Thyroid gland (tissue), 4 donors: ENCODE measurements around the gene ARID5A. TPM values are rescaled to one million over a fixed set of nuclear protein-coding genes. Genes with fewer than 3 reads are reported as not detected.

Source experiments
- DNase-seq, 2 donors: peaks; one replicate each; pipeline ENCODE4 v3.0.0-alpha.2; 2019
- H3K27ac ChIP-seq, 3 donors: fragments of 200-600 bp; sonication (generic); 1 replicate in 2 of 3; 2 replicates in 1 of 3; pipeline ENCODE4 v1.5.1; 2016 to 2019; ENCODE audit warnings: mild to moderate bottlenecking in 1 of 3, moderate library complexity in 1 of 3
- H3K27me3 ChIP-seq: fragments of 200-600 bp; sonication (generic); one replicate; pipeline ENCODE4 v1.5.1; 2019
- H3K36me3 ChIP-seq, 2 donors: fragments of 200-600 bp; sonication (generic); one replicate each; pipeline ENCODE4 v1.5.1; 2016 to 2019
- H3K4me1 ChIP-seq, 2 donors: fragments of 200-600 bp; sonication (generic); one replicate each; pipeline ENCODE4 v1.5.1; 2017 to 2019
- H3K4me3 ChIP-seq, 3 donors: fragments of 200-600 bp; sonication (generic); replicated peaks in 1 of 3; 1 replicate in 2 of 3; 2 replicates in 1 of 3; pipeline ENCODE4 v1.5.1; 2016; ENCODE audit warnings: mild to moderate bottlenecking in 1 of 3
- H3K9me3 ChIP-seq: fragments of 200-600 bp; sonication (generic); one replicate; pipeline ENCODE4 v1.5.1; 2017
- POLR2A ChIP-seq, 2 donors: fragments of 450-650 bp; IDR thresholded peaks; one replicate each; pipeline ENCODE4 v1.6.1; 2017; ENCODE audit warnings: antibody characterized with exemption in 2 of 2, mild to moderate bottlenecking in 2 of 2, moderate library complexity in 1 of 2
- WGBS, 2 donors: methylation state at CpG; one replicate each; pipeline ENCODE4 v1.1.5; 2017; 5-methylcytosine and 5-hydroxymethylcytosine counted together
- intact Hi-C: fragments of 100-400 bp; cut with DNase I; formaldehyde crosslinking; loops from one replicate; pipeline ENCODE4 v1.15.1; 2023
- total RNA-seq, 4 donors: library from RNA; depleted of rRNA; stranded (reverse); fragments of >200 nt; gene quantifications; one replicate each; pipeline ENCODE4 v1.2.3, GENCODE V29; 2016
- TF ChIP-seq, protein P1 (sequence below), 6 experiments: fragments of 200-600 bp in 3 of 6; fragments of 450-650 bp in 3 of 6; sonication (generic) in 3 of 6; IDR thresholded peaks; one replicate each; pipeline ENCODE4 v1.5.1; 2016 to 2019; ENCODE audit warnings: antibody characterized with exemption in 6 of 6, mild to moderate bottlenecking in 2 of 6, inconsistent platforms in 1 of 6, moderate library complexity in 1 of 6

The ARID5A gene
- total RNA-seq, 4 donors from 2014 or later = 9.2 to 29.3 (median 20.0) TPM

DNA sequence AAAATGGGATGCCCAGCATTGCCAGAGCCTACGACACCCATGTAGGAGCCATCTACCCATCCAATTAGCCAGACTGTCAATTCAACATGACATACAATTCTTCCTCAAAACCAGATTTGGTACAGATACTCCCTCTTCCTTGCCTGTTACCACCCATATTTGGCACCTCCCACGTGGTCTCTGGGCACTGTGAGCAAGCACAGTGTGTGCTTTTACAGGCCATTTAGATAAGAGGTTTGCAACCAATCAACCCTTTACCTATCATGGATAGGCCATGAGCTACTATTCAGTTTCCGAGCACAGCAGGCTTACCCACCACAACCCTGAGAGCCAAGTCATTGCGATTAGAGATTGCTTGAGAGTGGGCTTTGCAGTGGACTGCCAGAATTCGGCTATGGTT is 40.9 kb downstream of the ARID5A start:
- 71 to 87% methylated on average over 5 of the region's 5 CpGs for WGBS, 2 donors
- Histone ChIP-seq H3K27me3 (no peaks in the 10 kb centered on the region), H3K4me1 (no peaks in the 10 kb centered on the region), H3K27ac (no peak overlapping the region), H3K4me3 (no peak overlapping the region), H3K36me3 (no peaks in the 10 kb centered on the region), H3K9me3 (no peaks in the 10 kb centered on the region)
- no peak for DNase-seq
- intact Hi-C loops = no loop called here
- TF ChIP-seq, protein P1, sequence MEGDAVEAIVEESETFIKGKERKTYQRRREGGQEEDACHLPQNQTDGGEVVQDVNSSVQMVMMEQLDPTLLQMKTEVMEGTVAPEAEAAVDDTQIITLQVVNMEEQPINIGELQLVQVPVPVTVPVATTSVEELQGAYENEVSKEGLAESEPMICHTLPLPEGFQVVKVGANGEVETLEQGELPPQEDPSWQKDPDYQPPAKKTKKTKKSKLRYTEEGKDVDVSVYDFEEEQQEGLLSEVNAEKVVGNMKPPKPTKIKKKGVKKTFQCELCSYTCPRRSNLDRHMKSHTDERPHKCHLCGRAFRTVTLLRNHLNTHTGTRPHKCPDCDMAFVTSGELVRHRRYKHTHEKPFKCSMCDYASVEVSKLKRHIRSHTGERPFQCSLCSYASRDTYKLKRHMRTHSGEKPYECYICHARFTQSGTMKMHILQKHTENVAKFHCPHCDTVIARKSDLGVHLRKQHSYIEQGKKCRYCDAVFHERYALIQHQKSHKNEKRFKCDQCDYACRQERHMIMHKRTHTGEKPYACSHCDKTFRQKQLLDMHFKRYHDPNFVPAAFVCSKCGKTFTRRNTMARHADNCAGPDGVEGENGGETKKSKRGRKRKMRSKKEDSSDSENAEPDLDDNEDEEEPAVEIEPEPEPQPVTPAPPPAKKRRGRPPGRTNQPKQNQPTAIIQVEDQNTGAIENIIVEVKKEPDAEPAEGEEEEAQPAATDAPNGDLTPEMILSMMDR (IDR thresholded peaks at IDR 0.05) = no peak
- TF ChIP-seq POLR2A (IDR thresholded peaks at IDR 0.05) = no peak

GRCh38 chr2:96578731-96579130 is 42.2 kb downstream of the ARID5A start:
- no peak overlapping the region for H3K4me3 ChIP-seq
- no peaks in the 10 kb centered on the region for H3K4me1 ChIP-seq
- intact Hi-C loops = no loop called here
- no peaks in the 10 kb centered on the region for H3K27me3 ChIP-seq
- H3K36me3 ChIP-seq = no peaks in the 10 kb centered on the region
- TF ChIP-seq POLR2A (IDR thresholded peaks at IDR 0.05) = no peak
- TF ChIP-seq, protein P1 (IDR thresholded peaks at IDR 0.05) = no peak
- no peak for DNase-seq
- no peaks in the 10 kb centered on the region for H3K9me3 ChIP-seq
- no peak overlapping the region for H3K27ac ChIP-seq
- 76 to 92% methylated on average over 3 of the region's 3 CpGs for WGBS, 2 donors

- Histone ChIP-seq H3K9me3 (no peaks in the 10 kb centered on the region), H3K4me3 (no peak overlapping the region), H3K27me3 (no peaks in the 10 kb centered on the region), H3K36me3 (no peaks in the 10 kb centered on the region), H3K4me1 (no peaks in the 10 kb centered on the region), H3K27ac (no peak overlapping the region)
- intact Hi-C loops = no loop called here
- no peak for DNase-seq
- 96 to 100% methylated on average over 2 of the region's 2 CpGs for WGBS, 2 donors
- TF ChIP-seq POLR2A (IDR thresholded peaks at IDR 0.05) = no peak
- TF ChIP-seq, protein P1 (IDR thresholded peaks at IDR 0.05) = no peak
Measured at GRCh38 chr2:96579422-96579821, 42.9 kb downstream of the ARID5A start.

DNA sequence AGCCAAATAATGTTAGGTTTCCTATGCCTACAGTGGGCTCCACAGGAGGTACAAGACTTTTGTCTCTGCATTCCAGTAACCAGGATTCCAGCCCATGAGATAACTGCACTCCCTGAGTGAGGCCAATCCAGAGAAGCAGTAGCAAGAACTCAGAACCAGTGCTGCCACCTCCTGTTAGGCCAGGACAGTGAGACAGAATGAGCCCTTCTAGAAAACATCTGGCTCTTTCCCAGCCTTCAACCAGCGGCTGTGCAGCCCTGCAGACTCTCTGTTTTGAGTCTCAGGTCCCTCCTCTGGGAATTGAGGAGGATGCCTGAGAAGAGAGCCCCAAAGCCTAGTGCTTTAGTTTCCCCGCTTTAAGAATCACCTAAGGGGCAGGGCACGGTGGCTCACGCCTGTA is 44.2 kb downstream of the ARID5A start:
- Histone ChIP-seq H3K36me3 (no peaks in the 10 kb centered on the region), H3K27me3 (no peaks in the 10 kb centered on the region), H3K9me3 (no peaks in the 10 kb centered on the region), H3K27ac (no peak overlapping the region), H3K4me1 (no peaks in the 10 kb centered on the region), H3K4me3 (no peak overlapping the region)
- no peak for TF ChIP-seq POLR2A (IDR thresholded peaks at IDR 0.05)
- TF ChIP-seq, protein P1 (IDR thresholded peaks at IDR 0.05) = no peak
- intact Hi-C loops = no loop called here
- DNase-seq = no peak
- WGBS, 2 donors = 79 to 83% methylated on average over 4 of the region's 4 CpGs

DNA sequence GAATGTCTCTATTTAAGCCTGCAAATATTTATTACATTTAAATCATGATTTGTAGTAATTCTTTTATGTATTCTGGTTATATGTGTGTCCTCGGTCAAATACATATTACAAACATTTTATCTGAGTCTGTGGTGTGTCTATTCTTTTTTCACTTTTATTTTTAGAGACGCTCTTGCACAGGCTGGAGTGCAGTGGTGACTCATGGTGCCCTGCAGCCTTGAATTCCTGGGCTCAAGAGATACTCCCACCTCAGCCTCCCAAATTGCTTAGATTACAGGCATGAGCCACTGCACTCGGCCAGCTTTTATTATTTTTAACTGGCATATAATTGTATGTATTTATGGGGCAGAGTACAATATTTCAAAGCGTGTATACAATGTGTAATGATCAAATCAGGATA is 47.5 kb downstream of the ARID5A start:
- no peak for DNase-seq
- Histone ChIP-seq H3K27ac (no peak overlapping the region), H3K36me3 (no peaks in the 10 kb centered on the region), H3K9me3 (no peaks in the 10 kb centered on the region), H3K27me3 (no peaks in the 10 kb centered on the region), H3K4me3 (no peak overlapping the region), H3K4me1 (no peaks in the 10 kb centered on the region)
- 95 to 97% methylated on average over 4 of the region's 4 CpGs for WGBS, 2 donors
- intact Hi-C loops = no loop called here
- no peak for TF ChIP-seq POLR2A (IDR thresholded peaks at IDR 0.05)
- TF ChIP-seq, protein P1 (IDR thresholded peaks at IDR 0.05) = no peak
